ENCODE measurements around the gene IL1RAPL1.
"Not testable (repeated sequence)": the region's sequence is repeated elsewhere in the genome, so short reads cannot be mapped to it uniquely, and the experiment has no call there.

IL1RAPL1 gene

DNA sequence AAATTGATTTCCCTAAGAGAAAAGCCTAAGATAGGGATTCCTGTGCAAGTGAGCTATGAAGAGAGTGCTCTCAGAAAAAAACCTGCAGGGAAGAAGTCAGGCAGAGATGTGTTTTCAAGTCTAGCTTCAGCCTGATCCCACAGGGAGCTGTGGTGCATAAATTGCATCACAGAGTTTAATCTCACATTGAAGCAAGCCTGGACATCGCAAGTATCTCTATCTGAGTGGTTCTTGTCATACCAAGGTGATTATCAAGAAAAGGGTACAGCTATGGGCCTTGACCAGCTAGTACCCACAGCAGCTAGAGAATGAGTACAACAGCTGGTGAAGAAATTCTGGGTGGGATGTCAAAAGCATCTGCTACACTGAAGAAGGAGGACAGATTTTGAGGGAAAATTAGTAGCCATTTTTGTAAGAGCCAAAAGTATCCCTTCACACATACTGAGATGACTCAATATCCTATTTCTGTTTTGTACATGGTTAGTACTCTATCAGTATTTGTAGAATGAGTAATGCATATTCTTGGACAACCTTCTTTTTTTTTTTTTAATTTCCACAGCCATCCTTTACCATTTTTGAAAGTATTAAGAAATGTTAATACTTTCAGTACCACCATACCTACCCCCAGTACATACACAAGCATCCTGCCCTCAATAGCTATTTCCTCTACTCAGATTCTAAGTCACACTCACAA is 708.9 kb downstream of the IL1RAPL1 start:
- no peak for FAIRE-seq

DNA sequence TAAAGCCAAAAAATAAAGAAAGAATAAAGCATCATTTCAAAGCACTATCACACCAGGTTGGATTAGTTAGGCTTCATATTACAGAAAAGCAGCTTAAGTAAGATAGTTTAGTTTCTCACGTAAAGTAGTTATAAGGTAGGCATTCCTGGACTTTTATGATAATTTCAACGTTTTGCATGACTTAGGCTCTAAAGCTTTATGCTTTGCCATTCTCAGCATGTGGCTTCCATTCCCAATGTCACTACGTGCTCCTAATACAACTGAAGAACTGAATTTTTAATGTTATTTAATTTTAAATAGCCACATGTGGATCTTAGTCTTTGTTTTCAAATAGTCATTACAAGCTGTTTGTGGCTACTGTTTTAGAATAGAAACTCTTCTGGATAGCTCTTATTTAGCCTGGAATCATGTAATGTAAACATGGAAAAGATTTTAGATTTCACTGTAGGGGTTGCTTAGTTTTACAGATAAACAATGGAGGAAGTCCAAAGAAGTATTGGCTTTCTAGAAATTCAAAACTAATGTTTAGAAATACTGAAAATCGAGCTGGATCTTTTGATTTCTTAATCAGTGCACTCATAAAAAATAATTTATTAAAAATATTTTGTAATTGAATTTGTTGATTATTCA is 710.0 kb downstream of the IL1RAPL1 start:
- FAIRE-seq, result no peak

DNA sequence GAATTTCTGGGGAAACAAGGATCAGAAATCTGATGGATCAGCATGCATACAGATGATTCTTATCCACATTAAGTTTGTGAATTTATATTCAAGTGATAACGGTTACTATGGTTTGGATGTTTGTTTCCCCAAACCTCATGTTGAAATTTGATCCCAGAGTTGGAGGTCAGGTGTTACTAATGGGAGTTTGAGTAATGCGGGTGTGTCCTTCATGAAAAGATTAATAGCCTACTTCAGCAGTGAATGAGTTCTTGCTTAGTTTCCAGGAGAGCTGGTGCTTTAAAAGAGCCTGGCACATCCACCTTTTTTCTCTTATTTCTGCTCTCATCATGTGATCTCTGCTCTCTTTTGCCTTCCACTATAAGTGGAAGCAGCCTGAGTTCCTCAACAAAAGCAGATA is 712.4 kb downstream of the IL1RAPL1 start:
- FAIRE-seq, result no peak

DNA sequence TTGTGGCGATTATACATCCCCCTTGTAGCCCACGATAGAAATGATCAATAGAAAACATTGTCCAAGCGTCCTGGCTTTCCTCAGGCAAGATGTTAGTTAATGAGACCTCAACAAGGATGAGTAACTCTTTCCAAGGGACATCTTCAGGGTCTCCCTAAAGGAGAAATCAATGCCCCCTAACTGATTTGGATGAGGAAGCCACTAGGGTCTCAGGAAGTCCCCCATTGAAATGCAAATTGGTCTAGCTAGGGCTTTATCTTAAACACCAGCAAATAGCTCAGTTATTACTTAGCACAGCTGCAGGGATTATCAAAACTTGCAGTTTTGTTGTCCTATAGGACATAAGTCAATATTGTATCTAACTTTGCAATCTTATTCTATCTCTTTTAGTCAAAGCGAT is 721.5 kb downstream of the IL1RAPL1 start:
- no peak for FAIRE-seq

DNA sequence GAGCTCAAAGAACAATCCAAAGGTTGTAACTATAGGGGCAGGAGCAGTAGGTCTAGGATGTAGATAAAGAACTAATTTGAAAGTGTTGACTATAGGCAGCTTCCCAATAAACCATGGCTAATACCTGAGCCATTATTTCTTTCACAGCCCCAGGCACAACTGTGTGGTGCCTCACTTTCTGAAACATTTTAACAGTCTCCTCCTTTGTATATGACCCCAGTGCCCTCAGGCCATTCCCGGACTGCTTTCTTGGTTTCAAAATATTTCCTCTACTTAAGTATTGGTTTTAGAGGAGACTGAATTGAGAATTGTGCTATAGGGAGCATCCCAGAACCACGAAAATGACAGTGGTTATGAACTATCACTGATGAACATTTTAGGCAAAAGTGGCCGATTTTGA is 728.7 kb downstream of the IL1RAPL1 start:
- FAIRE-seq, result no peak

DNA sequence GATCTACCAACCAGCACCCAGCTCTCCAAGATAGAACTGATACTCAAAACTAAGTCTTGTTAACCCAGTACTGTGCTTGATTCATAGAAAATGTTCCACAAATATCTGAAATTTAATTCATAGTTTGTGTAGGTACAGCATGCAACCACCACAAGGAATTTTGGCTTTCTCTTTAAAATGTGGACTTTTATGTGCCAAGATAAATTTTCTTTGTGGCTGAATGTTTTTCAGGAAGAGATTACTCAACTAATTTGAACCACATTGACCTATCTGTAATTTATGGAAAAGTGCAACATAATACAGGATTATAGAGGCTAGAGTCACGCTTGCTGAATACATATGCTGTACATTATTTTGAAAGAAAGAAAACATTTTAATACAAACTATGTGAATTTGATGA is 730.8 kb downstream of the IL1RAPL1 start:
- FAIRE-seq, result no peak

DNA sequence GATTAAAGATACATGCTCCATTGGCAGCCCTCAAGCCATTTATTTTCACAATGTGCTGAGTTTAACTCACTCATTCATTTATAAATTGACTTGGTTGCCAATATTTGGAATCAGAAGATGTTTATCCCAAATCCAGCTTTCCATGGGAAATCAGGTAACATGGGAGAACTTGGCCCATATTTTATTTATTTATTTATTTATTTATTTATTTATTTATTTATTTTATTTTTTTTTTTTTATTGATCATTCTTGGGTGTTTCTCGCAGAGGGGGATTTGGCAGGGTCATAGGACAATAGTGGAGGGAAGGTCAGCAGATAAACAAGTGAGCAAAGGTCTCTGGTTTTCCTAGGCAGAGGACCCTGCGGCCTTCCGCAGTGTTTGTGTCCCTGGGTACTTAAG is 745.2 kb downstream of the IL1RAPL1 start:
- not testable (repeated sequence) for FAIRE-seq

DNA sequence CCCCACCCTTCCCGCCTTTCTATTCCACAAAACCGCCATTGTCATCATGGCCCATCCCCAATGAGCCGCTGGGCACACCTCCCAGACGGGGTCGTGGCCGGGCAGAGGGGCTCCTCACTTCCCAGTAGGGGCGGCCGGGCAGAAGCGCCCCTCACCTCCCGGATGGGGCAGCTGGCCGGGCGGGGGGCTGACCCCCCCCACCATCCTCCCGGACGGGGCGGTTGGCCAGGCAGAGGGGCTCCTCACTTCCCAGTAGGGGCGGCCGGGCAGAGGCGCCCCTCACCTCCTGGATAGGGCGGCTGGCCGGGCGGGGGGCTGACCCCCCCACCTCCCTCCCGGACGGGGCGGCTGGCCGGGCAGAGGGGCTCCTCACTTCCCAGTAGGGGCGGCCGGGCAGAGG is 745.8 kb downstream of the IL1RAPL1 start:
- not testable (repeated sequence) for FAIRE-seq

DNA sequence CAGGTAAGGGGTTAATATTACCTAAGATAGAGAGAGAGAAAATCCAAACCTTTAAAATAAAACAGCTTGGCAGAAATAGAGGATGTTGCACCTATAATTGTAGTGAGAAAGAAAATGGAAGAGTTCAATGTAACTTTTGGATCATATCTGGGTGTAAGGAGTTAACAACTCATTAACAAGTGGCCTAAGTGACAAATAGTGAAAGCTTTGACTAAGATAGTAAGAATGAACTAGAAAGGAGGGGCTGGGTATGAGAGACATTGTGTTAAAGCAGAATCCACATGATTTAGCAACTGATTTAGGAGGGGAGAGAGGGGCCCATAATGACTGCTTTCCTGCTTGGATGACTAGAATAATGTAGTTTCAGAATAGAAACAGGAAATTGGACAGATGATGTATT is 761.0 kb downstream of the IL1RAPL1 start:
- no peak for FAIRE-seq

DNA sequence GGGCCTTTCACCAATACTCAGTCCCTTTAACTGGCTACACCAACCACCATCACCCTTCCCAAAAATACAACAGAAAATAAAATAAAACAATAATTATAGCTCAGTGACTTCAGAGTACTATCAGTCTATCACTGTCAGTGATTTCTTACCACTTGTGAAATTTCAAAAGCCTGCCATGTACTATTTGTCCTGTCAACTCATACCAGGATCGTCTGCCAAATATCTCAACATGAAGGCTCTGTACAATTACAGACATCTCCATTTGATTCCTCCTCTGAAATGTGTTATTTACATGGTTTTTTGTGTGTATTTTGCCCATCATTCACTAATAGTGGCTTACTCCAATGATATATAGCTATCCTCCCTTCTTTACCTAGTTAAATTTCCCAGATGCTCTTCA is 772.0 kb downstream of the IL1RAPL1 start:
- no peak for FAIRE-seq

DNA sequence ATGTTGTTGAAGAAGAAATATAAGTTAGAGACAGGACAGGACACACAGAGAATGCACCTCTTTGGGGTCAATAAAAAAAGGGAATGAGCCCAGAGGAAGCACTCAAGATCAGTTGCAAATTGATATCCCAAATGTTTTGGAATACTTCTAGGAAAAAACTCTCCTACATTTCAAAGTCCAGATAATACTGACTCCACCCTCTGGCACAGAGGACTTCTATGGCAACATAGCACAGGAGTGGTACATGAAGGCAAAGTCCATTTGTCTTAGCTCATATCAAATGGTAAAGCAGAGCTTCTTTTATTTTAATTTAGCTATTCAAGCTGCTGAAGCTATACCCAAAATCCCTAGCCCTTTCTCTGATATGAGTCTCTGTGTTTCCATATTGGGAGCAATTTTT is 787.5 kb downstream of the IL1RAPL1 start:
- not testable (repeated sequence) for FAIRE-seq

DNA sequence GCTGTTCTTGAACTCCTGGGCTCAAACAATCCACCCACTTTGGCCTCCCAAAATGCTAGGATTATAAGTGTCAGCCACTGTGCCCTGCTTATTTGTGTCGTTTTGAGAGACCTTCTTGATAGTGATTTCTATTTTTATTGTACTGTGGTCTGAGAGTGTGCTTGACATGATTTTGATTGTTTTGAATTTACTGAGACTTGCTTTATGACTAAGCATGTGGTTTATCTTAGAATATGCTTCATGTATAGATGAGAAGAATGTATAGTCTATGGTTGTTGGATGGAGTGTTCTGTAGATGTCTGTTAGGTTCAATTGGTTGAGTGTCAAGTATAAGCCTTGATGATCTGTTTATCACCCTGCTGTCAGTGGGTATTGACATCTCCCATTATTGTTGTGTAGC is 789.3 kb downstream of the IL1RAPL1 start:
- no peak for FAIRE-seq

DNA sequence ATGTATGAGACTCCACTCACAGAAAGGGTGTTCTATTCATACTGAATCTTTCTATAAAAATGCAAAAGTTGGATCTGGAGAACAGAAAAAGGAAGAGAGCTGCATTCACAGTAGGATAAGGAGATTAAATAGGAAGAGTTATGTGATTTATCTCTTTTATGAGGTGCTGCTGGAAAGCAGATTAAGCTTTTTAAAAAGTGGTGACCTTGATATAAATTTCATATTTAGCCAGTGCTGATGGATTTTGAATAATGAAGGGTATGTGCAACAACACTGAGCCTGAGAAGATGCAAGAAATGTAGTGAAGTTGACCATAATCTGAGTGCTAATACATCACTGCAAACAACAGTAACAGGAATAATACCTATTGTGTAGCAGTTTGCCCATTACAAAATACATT is 795.6 kb downstream of the IL1RAPL1 start:
- no peak for FAIRE-seq

DNA sequence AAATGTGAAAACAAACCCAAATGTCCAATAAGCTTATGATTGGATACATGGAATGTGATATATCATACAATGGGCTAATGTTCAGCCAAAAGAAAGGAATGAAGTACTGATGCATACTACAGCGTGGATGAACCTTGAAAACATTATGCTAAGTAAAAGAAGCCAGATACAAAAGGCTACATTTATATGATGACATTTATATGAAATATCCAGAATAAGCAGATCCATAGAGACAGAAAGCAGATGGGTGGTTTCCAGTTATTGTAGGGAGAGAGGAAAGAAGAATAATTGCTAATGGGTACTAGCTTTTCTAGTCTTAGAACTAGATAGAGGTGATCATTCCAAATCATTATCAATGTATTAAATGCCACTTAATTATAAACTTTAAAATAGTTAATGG is 801.3 kb downstream of the IL1RAPL1 start:
- no peak for FAIRE-seq

DNA sequence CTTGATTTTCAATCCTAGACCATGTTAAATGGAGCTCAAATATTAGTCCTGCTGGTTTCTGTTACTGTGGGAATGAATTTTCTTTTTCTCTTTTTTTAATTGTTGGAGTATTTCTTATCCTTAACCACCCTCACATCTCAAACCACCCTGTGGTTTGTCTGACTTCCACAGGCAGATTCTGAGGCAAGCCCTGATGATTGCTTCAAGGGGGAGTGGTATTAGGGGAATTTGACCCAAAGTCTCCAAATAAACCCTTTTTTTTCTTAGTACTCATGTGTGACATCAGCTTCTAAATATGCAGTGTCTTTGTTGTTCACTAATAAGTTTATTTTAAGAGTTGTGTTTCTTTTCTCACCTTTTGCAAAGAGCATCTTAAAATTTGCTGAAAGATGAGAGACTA is 810.3 kb downstream of the IL1RAPL1 start:
- no peak for FAIRE-seq

DNA sequence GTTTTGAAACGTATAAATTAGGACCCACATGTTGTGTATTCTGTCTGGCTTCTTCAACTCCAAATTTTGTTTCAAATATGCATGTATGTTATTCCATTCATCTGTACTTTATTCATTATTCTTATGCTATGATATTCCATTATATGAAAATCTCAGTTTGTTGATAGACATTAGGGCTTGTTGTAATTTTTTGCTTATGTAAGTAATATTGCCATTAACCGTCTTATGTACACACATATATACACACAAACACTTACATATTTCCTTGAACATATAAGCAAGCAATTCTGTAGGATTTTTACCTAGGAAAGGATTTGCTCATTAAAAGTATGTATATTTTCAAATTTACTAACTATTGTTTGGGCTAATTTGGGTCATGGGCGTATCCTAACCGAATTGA is 820.1 kb downstream of the IL1RAPL1 start:
- no peak for FAIRE-seq

DNA sequence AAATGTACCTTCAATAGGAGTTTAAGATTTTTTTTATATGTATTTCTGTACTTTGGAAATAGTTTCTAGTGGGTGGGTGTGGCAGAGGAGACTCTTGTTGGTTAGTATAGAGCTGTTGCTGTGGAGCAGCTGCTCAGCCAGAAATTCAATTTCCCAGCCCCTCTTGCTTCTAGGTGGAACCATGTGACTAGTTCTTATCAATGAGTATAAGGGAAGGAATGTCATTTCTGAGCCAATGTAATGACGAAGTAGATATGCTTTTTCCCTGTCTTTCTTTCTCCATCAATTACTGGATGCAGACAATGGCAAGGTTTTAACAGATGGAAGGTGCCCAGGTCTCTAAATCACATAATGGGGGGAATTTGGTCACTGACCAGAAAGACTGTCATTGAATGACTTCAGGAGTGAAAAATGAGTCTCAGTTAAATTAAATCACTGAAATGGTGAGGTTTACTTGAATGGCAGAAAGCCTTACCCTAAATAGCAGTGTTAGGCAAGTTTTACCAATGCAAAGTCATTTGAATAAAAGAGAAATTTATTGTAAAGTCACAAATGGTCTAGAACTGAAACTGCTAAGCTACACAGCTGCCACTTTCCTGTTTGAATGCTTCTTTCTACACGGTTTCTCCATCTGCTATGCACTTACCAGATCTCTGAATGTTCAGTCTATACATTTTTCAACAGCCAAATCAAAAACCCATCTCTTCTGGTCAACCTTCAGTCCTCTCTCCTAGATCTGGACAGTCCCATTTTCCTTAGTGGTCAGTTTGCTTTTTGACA is 832.7 kb downstream of the IL1RAPL1 start:
- no peak for FAIRE-seq

DNA sequence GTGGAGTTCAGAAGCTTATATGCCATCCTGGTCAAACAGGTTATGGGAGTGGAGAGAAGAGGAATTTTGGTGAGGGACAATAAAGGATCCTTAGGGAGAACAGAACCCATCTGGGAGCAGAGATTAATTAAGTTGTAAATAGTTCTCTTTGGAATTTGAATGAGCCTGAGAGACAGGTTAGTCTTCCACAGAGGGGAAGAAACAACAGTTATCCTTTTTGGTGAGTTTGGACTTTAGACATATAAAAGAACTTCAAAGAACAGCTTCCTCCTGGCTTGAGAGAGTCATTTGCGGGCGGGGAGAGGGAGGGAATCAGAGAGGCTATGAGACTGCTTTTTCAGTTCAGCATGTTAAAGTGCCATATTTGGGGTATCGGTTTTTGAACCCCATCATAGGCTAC is 834.8 kb downstream of the IL1RAPL1 start:
- FAIRE-seq, result no peak

DNA sequence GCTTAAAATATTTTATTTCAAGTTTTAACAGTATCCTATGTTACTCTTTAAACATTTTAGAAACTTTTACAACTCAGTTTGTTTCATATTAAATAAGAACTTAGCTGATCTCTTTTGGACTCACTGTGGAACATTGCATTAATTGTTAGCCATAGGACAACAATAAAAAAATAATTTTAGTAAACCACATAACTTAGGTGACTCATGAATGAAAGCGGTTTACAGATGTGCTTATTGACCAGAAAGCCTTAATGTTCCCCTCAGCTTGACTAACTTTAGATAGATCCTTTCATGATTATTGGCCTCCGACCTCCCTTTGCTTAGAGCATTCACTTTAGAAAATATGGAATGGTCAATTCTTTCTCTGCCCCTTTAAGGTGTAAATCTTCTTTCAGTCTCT is 844.6 kb downstream of the IL1RAPL1 start:
- no peak for FAIRE-seq

DNA sequence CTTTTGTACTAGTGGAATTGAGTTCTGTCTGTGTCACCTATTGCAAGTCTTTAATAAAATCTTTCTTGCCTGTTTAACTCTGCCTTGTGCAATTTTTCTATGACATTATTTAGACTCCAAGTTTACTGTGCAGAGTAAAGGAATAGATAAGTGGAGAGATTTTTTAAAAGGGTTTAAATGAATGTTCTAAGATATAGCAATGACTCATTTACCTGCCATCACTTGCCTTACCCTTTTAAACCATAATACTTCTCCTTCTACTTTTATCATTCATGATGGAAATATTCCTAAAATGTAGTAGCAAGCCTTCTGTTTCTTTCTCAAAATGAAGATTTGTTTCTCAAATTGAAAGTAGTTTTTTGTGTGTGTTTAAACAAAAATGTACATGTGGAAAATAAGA is 845.3 kb downstream of the IL1RAPL1 start:
- FAIRE-seq, result no peak

DNA sequence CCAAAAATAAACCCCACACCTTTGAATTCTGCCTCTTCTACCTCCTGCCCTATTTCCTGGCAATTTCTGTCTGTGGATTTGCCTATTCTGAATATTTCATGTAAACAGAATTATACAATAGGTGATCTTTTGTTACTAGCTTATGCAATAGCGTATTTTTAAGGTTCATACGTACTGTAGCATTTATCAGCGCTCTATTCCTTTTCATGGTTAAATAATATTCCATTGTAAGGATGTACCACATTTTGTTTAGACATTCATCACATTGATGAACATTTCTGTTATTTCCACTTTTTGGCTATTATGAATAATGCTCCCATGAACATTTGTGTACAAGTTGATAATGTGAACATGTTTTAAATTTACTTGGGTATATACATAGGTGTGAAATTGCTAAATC is 847.7 kb downstream of the IL1RAPL1 start:
- no peak for FAIRE-seq

DNA sequence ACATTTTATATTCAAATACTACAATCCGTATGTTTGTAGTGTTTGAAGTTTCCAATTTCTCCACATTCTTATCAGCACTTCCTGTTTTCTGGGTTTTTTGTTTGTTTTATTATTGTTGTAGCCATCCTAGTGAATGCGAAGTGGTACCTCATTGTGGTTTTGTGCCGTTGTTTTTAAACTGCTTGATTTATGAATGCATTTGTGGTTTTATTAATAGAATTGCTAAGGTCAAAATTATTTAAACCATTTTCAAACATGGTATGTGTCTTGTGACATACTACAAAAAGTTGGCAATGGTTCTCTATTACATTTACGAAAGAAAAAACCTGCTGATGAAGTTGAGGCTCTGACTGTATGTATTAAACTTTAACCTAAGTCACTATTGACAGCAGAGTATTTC is 848.1 kb downstream of the IL1RAPL1 start:
- no peak for FAIRE-seq

DNA sequence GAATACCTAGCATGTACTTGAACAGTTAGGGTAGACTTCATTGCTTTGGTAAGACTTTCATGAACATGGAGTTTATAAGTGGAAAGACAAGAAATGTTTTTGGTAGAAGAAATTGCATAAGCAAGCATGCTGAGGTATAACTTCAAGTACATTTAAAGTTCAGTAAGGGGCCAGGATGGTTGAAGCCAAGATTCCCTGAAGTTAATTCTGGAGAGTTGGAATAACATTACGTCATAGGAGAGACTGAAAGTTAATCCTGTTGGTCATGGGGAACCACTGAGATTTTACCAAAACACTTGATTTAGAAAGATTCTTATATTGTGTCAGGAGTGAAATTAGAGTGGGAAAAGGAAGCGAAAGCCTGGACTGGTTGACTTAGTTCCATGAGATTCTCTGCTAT is 860.6 kb downstream of the IL1RAPL1 start:
- no peak for FAIRE-seq

DNA sequence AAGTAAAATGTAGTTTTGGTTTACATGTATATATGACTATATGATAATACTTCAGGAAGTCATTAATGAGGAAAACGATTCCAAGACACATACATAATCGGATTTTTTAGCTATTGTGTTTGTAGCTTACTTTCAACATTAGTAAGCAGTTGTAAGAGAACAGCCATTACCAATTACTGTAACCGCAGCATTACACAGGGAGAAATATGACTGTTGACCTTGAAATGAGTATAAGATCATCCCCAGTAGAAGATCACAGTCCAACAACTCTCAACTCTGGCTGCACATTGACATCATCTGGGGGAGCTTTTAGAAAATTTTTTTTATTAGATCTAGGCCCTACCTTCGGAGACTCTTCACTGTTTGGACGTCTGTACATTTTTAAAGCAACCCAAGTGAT is 866.1 kb downstream of the IL1RAPL1 start:
- FAIRE-seq, result no peak

Measured in A204.1 (cell line).